Activated CD4-positive, alpha-beta memory T cell treated with anti-CD3 and anti-CD28 coated beads for 36 hours (primary cell): Measurements from ENCODE around the gene FGFR4. TPM values are rescaled to one million over a fixed set of nuclear protein-coding genes. Genes with fewer than 3 reads are reported as not detected.

Source experiments
- CTCF ChIA-PET: fragments of 350-600 bp; sonication (Branson Sonifier 250); formaldehyde crosslinking; loops from one replicate; lab custom pipeline; 2021; ENCODE audit warnings: antibody characterized with exemption, inconsistent platforms; lab: Charles Lee
- POLR2A ChIA-PET: fragments of 350-600 bp; sonication (Branson Sonifier 250); formaldehyde crosslinking; loops from one replicate; lab custom pipeline; 2021; ENCODE audit warnings: antibody characterized with exemption; lab: Charles Lee
- DNase-seq: peaks from one replicate; pipeline ENCODE4 v3.0.0-alpha.2; 2020
- H3K27ac Mint-ChIP-seq: one replicate; pipeline ENCODE4 v1.8.0; 2021; ENCODE audit warnings: mixed read lengths
- H3K27me3 Mint-ChIP-seq: one replicate; pipeline ENCODE4 v1.8.0; 2021; ENCODE audit warnings: mixed read lengths
- H3K36me3 Mint-ChIP-seq: one replicate; pipeline ENCODE4 v1.8.0; 2021; ENCODE audit warnings: mixed read lengths
- H3K4me1 Mint-ChIP-seq: one replicate; pipeline ENCODE4 v1.8.0; 2021; ENCODE audit warnings: low read depth, mixed read lengths
- H3K4me3 Mint-ChIP-seq: one replicate; pipeline ENCODE4 v1.8.0; 2021; ENCODE audit warnings: mild to moderate bottlenecking, mixed read lengths
- H3K9me3 Mint-ChIP-seq: one replicate; pipeline ENCODE4 v1.8.0; 2021; ENCODE audit warnings: mixed read lengths
- intact Hi-C: fragments of 100-400 bp; cut with micrococcal nuclease; formaldehyde crosslinking; loops from one replicate; pipeline ENCODE4 v1.15.1; 2023
- total RNA-seq, 2 experiments: library from RNA; stranded (reverse); gene quantifications; one replicate each; pipeline ENCODE4 v1.2.3, GENCODE V29; 2021

The FGFR4 gene
- total RNA-seq, 2 experiments from 2014 or later: 0.76 to 0.87 TPM

- Mint-ChIP-seq H3K27ac (no peak overlapping the region), H3K4me3 (no peak overlapping the region), H3K27me3 (peaks cover 8% of the 10 kb centered on the region), H3K36me3 (no peaks in the 10 kb centered on the region), H3K9me3 (no peaks in the 10 kb centered on the region), H3K4me1 (peaks cover 4% of the 10 kb centered on the region)
- ChIA-PET CTCF (interaction anchor here (1.3 to 8.2 kb wide), 2 partner anchors 15 to 23 kb away, joined by 5 to 76 read pairs; no protein-coding TSS in a partner anchor), POLR2A (no interaction called here)
- intact Hi-C loops: no loop called here
- no peak for DNase-seq
Measured at GRCh38 chr5:177087398-177088005, 787 bp downstream of the FGFR4 start.

- intact Hi-C loops: no loop called here
- no peak overlapping the region for H3K27ac Mint-ChIP-seq
- ChIA-PET POLR2A (no interaction called here), CTCF (interaction anchor here (0.6 to 8.2 kb wide), 4 partner anchors 17 to 25 kb away, joined by 4 to 76 read pairs (median 4); no protein-coding TSS in a partner anchor)
- peaks cover 8% of the 10 kb centered on the region for H3K27me3 Mint-ChIP-seq
- H3K4me1 Mint-ChIP-seq: peaks cover 4% of the 10 kb centered on the region
- H3K36me3 Mint-ChIP-seq: no peaks in the 10 kb centered on the region
- no peak overlapping the region for H3K4me3 Mint-ChIP-seq
- DNase-seq: no peak
- H3K9me3 Mint-ChIP-seq: no peaks in the 10 kb centered on the region
Measured at GRCh38 chr5:177089127-177089526, 2.4 kb downstream of the FGFR4 start.

GRCh38 chr5:177089825-177090641 is 3.3 kb downstream of the FGFR4 start:
- H3K4me1 Mint-ChIP-seq: peaks cover 4% of the 10 kb centered on the region
- H3K27me3 Mint-ChIP-seq: peaks cover 8% of the 10 kb centered on the region
- H3K9me3 Mint-ChIP-seq: no peaks in the 10 kb centered on the region
- intact Hi-C loops: no loop called here
- no peak overlapping the region for H3K27ac Mint-ChIP-seq
- no peak overlapping the region for H3K4me3 Mint-ChIP-seq
- H3K36me3 Mint-ChIP-seq: no peaks in the 10 kb centered on the region
- CTCF ChIA-PET: interaction anchor here (0.6 to 1.7 kb wide), 3 partner anchors 18 to 24 kb away, joined by 4 read pairs; no protein-coding TSS in a partner anchor
- POLR2A ChIA-PET: no interaction called here
- DNase-seq: no peak

- H3K9me3 Mint-ChIP-seq: no peaks in the 10 kb centered on the region
- H3K4me1 Mint-ChIP-seq: peaks cover 4% of the 10 kb centered on the region
- H3K4me3 Mint-ChIP-seq: no peak overlapping the region
- POLR2A ChIA-PET: no interaction called here
- intact Hi-C loops: no loop called here
- no peak for DNase-seq
- CTCF ChIA-PET: interaction anchor here (1.7 kb wide), 1 partner anchor 21 kb away, joined by 4 read pairs; no protein-coding TSS in a partner anchor
- H3K27ac Mint-ChIP-seq: no peak overlapping the region
- H3K36me3 Mint-ChIP-seq: no peaks in the 10 kb centered on the region
- peaks cover 8% of the 10 kb centered on the region for H3K27me3 Mint-ChIP-seq
Measured at GRCh38 chr5:177090813-177091212, 4.1 kb downstream of the FGFR4 start.

- no peaks in the 10 kb centered on the region for H3K9me3 Mint-ChIP-seq
- no peaks in the 10 kb centered on the region for H3K36me3 Mint-ChIP-seq
- H3K27ac Mint-ChIP-seq: no peak overlapping the region
- CTCF ChIA-PET: no interaction called here
- no peak overlapping the region for H3K4me3 Mint-ChIP-seq
- H3K4me1 Mint-ChIP-seq: peaks cover under 1% of the 10 kb centered on the region
- intact Hi-C loops: no loop called here
- DNase-seq: no peak
- POLR2A ChIA-PET: no interaction called here
- H3K27me3 Mint-ChIP-seq: peaks cover 8% of the 10 kb centered on the region
Measured at GRCh38 chr5:177091232-177091631, 4.5 kb downstream of the FGFR4 start.

- ChIA-PET POLR2A (no interaction called here), CTCF (interaction anchor here (1.5 kb wide), 1 partner anchor 21 kb away, joined by 4 read pairs; no protein-coding TSS in a partner anchor)
- intact Hi-C loops: no loop called here
- Mint-ChIP-seq H3K4me3 (no peak overlapping the region), H3K4me1 (no peaks in the 10 kb centered on the region), H3K9me3 (no peaks in the 10 kb centered on the region), H3K27me3 (peaks cover 8% of the 10 kb centered on the region), H3K27ac (no peak overlapping the region), H3K36me3 (no peaks in the 10 kb centered on the region)
- DNase-seq: no peak
Measured at GRCh38 chr5:177092178-177093081, 5.7 kb downstream of the FGFR4 start.

GRCh38 chr5:177093082-177093712 is 6.5 kb downstream of the FGFR4 start:
- CTCF ChIA-PET: interaction anchor here (1.5 kb wide), 1 partner anchor 22 kb away, joined by 4 read pairs; no protein-coding TSS in a partner anchor
- no peaks in the 10 kb centered on the region for H3K36me3 Mint-ChIP-seq

GRCh38 chr5:177093803-177094202 is 7.1 kb downstream of the FGFR4 start:
- CTCF ChIA-PET: no interaction called here
- DNase-seq: no peak
- H3K4me3 Mint-ChIP-seq: no peak overlapping the region
- H3K36me3 Mint-ChIP-seq: no peaks in the 10 kb centered on the region
- no peaks in the 10 kb centered on the region for H3K4me1 Mint-ChIP-seq
- no peak overlapping the region for H3K27ac Mint-ChIP-seq
- POLR2A ChIA-PET: no interaction called here
- no peaks in the 10 kb centered on the region for H3K9me3 Mint-ChIP-seq
- intact Hi-C loops: no loop called here
- H3K27me3 Mint-ChIP-seq: peaks cover 3% of the 10 kb centered on the region

More at GRCh38 chr5:177093082-177093712, 6.5 kb downstream of the FGFR4 start:
- no peak for DNase-seq
- no peak overlapping the region for H3K27ac Mint-ChIP-seq
- no peak overlapping the region for H3K4me3 Mint-ChIP-seq
- POLR2A ChIA-PET: no interaction called here
- no peaks in the 10 kb centered on the region for H3K9me3 Mint-ChIP-seq
- intact Hi-C loops: no loop called here
- H3K27me3 Mint-ChIP-seq: peaks cover 5% of the 10 kb centered on the region
- no peaks in the 10 kb centered on the region for H3K4me1 Mint-ChIP-seq

- intact Hi-C loops: no loop called here
- CTCF ChIA-PET: no interaction called here
- no peaks in the 10 kb centered on the region for H3K9me3 Mint-ChIP-seq
- H3K27ac Mint-ChIP-seq: no peak overlapping the region
- H3K4me3 Mint-ChIP-seq: no peak overlapping the region
- POLR2A ChIA-PET: no interaction called here
- no peaks in the 10 kb centered on the region for H3K27me3 Mint-ChIP-seq
- no peaks in the 10 kb centered on the region for H3K4me1 Mint-ChIP-seq
- no peak for DNase-seq
- H3K36me3 Mint-ChIP-seq: no peaks in the 10 kb centered on the region
Measured at GRCh38 chr5:177094224-177095087, 7.7 kb downstream of the FGFR4 start.

- Mint-ChIP-seq H3K4me3 (no peak overlapping the region), H3K9me3 (no peaks in the 10 kb centered on the region), H3K36me3 (no peaks in the 10 kb centered on the region), H3K4me1 (no peaks in the 10 kb centered on the region), H3K27me3 (no peaks in the 10 kb centered on the region), H3K27ac (no peak overlapping the region)
- POLR2A ChIA-PET: no interaction called here
- no peak for DNase-seq
- intact Hi-C loops: no loop called here
- CTCF ChIA-PET: no interaction called here
Measured at GRCh38 chr5:177095088-177095669, 8.5 kb downstream of the FGFR4 start.
